GM21723 (cell line): ENCODE measurements around the gene EML5.
"Not testable (repeated sequence)": the region's sequence is repeated elsewhere in the genome, so short reads cannot be mapped to it uniquely, and the experiment has no call there.

Experiments used
- ATAC-seq: cut with Tn5 transposase; IDR thresholded peaks from one replicate; pipeline ENCODE4 v1.9.1; 2021; ENCODE audit warnings: mild to moderate bottlenecking, moderate library complexity; ENCODE audit not compliant: unreplicated experiment

The EML5 gene

GRCh38 chr14:88792473-88793258 lies at the start of gene EML5:
Gene EML5, minus strand, starts transcription at chr14:88792953. Its CDS starts 450 bp downstream, at chr14:88792503.
- ATAC-seq: peak; percentile 91

- ATAC-seq: no peak
Observed at GRCh38 chr14:88842414-88842813, 49.7 kb upstream of the EML5 start.

GRCh38 chr14:88841741-88842140 lies 49.0 kb upstream of the EML5 start:
- no peak for ATAC-seq

GRCh38 chr14:88840926-88841325 lies 48.2 kb upstream of the EML5 start:
- no peak for ATAC-seq

- ATAC-seq: no peak
Observed at GRCh38 chr14:88838015-88838414, 45.3 kb upstream of the EML5 start.

- no peak for ATAC-seq
Observed at GRCh38 chr14:88837495-88837894, 44.7 kb upstream of the EML5 start.

- no peak for ATAC-seq
Observed at GRCh38 chr14:88835661-88836060, 42.9 kb upstream of the EML5 start.

GRCh38 chr14:88834883-88835431 lies 42.2 kb upstream of the EML5 start:
- no peak for ATAC-seq

GRCh38 chr14:88831284-88831683 lies 38.5 kb upstream of the EML5 start:
- no peak for ATAC-seq

GRCh38 chr14:88829685-88830302 lies 37.0 kb upstream of the EML5 start:
- no peak for ATAC-seq

GRCh38 chr14:88829188-88829587 lies 36.4 kb upstream of the EML5 start:
- no peak for ATAC-seq

- ATAC-seq: no peak
Observed at GRCh38 chr14:88825503-88825902, 32.8 kb upstream of the EML5 start.

- ATAC-seq: no peak
Observed at GRCh38 chr14:88825078-88825458, 32.3 kb upstream of the EML5 start.

- ATAC-seq: peak; percentile 99
Observed at GRCh38 chr14:88824314-88825077, 31.7 kb upstream of the EML5 start, which contains the start of gene TTC8. Gene TTC8, plus strand, starts transcription at chr14:88824651. Its CDS starts 57 bp downstream, at chr14:88824708.

- peak; percentile 9 for ATAC-seq
Observed at GRCh38 chr14:88823968-88824313, 31.2 kb upstream of the EML5 start.

GRCh38 chr14:88821888-88822287 lies 29.1 kb upstream of the EML5 start:
- ATAC-seq: no peak

- no peak for ATAC-seq
Observed at GRCh38 chr14:88821378-88821777, 28.6 kb upstream of the EML5 start.

- not testable (repeated sequence) for ATAC-seq
Observed at GRCh38 chr14:88819674-88820073, 26.9 kb upstream of the EML5 start.

- ATAC-seq: no peak
Observed at GRCh38 chr14:88818018-88818417, 25.3 kb upstream of the EML5 start.

GRCh38 chr14:88815980-88816379 lies 23.2 kb upstream of the EML5 start:
- no peak for ATAC-seq

- ATAC-seq: no peak
Observed at GRCh38 chr14:88808359-88808758, 15.6 kb upstream of the EML5 start.
